ENCODE results near the gene CUL3.

The CUL3 gene

DNA sequence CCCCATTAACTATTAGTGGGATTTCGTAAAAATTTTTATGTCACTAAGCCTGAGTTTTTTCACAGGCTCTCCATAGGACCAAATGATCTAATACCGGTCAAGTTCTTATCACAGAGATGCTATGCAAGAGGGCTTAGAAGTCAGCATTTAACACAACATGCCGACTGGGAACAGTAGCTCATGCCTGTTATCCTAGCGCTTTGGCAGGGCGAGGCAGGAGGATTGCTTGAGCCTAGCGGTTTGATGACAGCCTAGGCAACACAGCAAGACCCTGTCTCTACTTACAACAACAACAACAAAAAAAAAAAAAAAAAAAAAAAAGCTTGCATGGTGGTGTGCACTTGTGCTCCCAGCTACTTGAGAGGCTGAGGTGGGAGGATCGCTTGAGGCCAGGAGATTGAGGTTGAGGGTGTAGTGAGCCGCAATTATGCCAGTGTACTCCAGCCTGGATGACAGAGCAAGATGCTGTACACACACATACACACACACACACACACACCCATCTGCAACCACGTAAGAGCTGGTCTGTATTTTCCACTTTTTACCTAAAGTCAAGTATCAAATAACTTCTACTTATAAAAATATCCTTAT is 115.7 kb downstream of the CUL3 start (continued):
- TF ChIP-seq CSRNP3 (CRISPR knock-in tag; IDR thresholded peaks at IDR 0.05) (no peak), ESRRG (CRISPR knock-in tag; IDR thresholded peaks at IDR 0.05) (no peak), CSDC2 (CRISPR knock-in tag; IDR thresholded peaks at IDR 0.05) (no peak), SNAI2 (CRISPR knock-in tag; IDR thresholded peaks at IDR 0.05) (no peak), ISL1 (CRISPR knock-in tag; IDR thresholded peaks at IDR 0.05) (no peak), POU6F1 (CRISPR knock-in tag; IDR thresholded peaks at IDR 0.05; ENCODE audit: borderline replicate concordance, low read depth) (no peak), ZNF70 (CRISPR knock-in tag; IDR thresholded peaks at IDR 0.05) (no peak), ZNF8 (CRISPR knock-in tag; IDR thresholded peaks at IDR 0.05) (no peak)

GRCh38 chr2:224466304-224466895 is 118.8 kb downstream of the CUL3 start:
- ATAC-seq = no peak; the same call in 2 of the 3 replicates
- no peak for TF ChIP-seq POU6F1 (CRISPR knock-in tag; IDR thresholded peaks at IDR 0.05; ENCODE audit: borderline replicate concordance, low read depth)
- no peak for TF ChIP-seq ZNF565 (CRISPR knock-in tag; conservative IDR thresholded peaks at IDR 0.05; ENCODE audit: low read depth)
- TF ChIP-seq PPARA (CRISPR knock-in tag; IDR thresholded peaks at IDR 0.05; ENCODE audit: borderline replicate concordance) = no peak
- no peak for TF ChIP-seq OSR1 (CRISPR knock-in tag; IDR thresholded peaks at IDR 0.05)
- TF ChIP-seq ARNTL (CRISPR knock-in tag; IDR thresholded peaks at IDR 0.05; ENCODE audit: borderline replicate concordance, low read depth) = no peak
- TF ChIP-seq BACH2 (CRISPR knock-in tag; IDR thresholded peaks at IDR 0.05; ENCODE audit: borderline replicate concordance) = no peak
- no peak for TF ChIP-seq GLIS3 (CRISPR knock-in tag; IDR thresholded peaks at IDR 0.05)
- no peak for TF ChIP-seq ISL1 (CRISPR knock-in tag; IDR thresholded peaks at IDR 0.05)
- no peak for TF ChIP-seq CREB5 (CRISPR knock-in tag; IDR thresholded peaks at IDR 0.05; ENCODE audit: low read depth)
- no peak for TF ChIP-seq CSRNP3 (CRISPR knock-in tag; IDR thresholded peaks at IDR 0.05)
- no peak for TF ChIP-seq ZNF8 (CRISPR knock-in tag; IDR thresholded peaks at IDR 0.05)
- no peak for TF ChIP-seq ZFP30 (CRISPR knock-in tag; IDR thresholded peaks at IDR 0.05)

DNA sequence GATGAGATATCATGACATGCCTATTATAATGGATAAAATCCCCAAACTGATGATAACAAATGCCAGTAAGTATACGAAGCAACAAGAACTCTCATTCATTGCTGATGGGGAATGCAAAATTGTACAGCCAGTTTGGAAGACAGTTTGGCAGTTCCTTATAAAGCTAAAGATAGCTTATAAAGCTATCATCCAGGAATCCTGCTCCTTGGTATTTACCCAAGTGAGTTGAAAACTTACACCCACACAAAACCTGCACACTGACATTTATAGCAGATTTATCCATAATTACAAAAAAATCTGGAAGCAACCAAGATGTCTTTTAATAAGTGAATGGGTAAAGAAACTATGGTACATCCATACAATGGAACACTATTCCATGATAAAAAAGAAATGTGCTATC is 123.8 kb downstream of the CUL3 start:
- TF ChIP-seq ARNTL (CRISPR knock-in tag; IDR thresholded peaks at IDR 0.05; ENCODE audit: borderline replicate concordance, low read depth) (no peak), CSDC2 (CRISPR knock-in tag; IDR thresholded peaks at IDR 0.05) (no peak), TCF4 (CRISPR knock-in tag; IDR thresholded peaks at IDR 0.05; ENCODE audit: borderline replicate concordance) (no peak), ISL1 (CRISPR knock-in tag; IDR thresholded peaks at IDR 0.05) (no peak), SNAI2 (CRISPR knock-in tag; IDR thresholded peaks at IDR 0.05) (no peak), PPARA (CRISPR knock-in tag; IDR thresholded peaks at IDR 0.05; ENCODE audit: borderline replicate concordance) (no peak), PATZ1 (CRISPR knock-in tag; IDR thresholded peaks at IDR 0.05; ENCODE audit: borderline replicate concordance) (no peak), TOX (CRISPR knock-in tag; IDR thresholded peaks at IDR 0.05; ENCODE audit: borderline replicate concordance) (no peak)
- ATAC-seq = no peak

All from SK-N-SH treated with all-trans-retinoic acid at 6 μM for 48 hours (cell line).